Measurements from ENCODE around the gene SMPD2.

SMPD2 gene

GRCh38 chr6:109483735-109484057 lies 43.2 kb downstream of the SMPD2 start:
- no peak for DNase-seq (ENCODE audit: extremely low read depth in 1 of 2, low read depth in 1 of 2)

GRCh38 chr6:109484122-109484521 lies 43.6 kb downstream of the SMPD2 start:
- no peak for DNase-seq (ENCODE audit: extremely low read depth in 1 of 2, low read depth in 1 of 2)

DNA sequence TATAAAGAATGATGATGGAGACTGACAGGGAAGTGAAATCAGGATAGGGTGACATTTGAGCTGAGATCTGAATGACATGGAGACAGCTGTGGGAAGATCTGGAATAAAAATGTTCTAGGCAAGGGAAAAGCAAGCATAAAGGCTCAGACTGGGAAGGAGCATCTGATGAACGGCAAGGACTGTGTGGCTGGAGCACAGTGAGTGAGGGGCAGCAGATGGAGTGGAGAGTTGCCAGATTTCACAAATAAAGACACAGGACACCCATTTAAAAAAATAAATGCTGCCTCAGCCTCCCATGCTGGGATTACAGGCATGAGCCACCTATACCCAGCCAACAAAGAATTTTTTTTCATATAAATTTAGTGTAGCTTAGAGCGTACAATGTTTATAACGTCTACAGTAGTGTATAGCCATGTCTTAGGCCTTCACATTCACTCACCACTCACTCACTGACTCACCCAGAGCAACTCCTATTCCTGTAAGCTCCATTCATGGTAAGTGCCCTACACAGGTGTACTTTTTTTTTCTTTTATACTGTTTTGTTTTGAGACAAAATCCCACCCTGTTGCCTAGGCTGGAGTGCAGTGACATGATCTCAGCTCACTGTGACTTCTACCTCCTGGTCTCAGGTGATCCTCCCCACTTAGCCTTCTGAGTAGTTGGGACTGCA lies 44.9 kb downstream of the SMPD2 start:
- no peak for DNase-seq (ENCODE audit: extremely low read depth in 1 of 2, low read depth in 1 of 2)

- no peak for DNase-seq (ENCODE audit: extremely low read depth in 1 of 2, low read depth in 1 of 2)
These were observed 45.5 kb downstream of the SMPD2 start for GRCh38 chr6:109486068-109486467.

DNA sequence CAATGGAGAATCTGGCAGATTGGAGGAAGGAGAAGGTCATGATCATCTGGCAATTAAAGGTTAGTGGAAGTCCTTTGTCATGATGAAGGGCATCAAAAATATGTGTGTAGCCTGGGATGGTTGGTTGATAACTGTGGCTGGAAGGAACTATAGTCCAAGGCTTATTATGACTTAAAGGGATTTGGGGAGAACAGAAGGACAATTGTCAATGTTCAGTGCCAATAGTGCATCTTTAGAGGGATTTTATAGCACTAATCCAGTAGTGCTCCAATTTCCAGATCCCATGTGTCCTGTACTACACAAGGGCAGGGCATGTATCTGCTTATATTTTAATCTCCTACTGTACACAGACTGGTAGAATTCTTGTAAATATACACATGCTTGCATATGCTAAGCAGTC lies 47.5 kb downstream of the SMPD2 start:
- DNase-seq (ENCODE audit: extremely low read depth in 1 of 2, low read depth in 1 of 2): no peak

DNA sequence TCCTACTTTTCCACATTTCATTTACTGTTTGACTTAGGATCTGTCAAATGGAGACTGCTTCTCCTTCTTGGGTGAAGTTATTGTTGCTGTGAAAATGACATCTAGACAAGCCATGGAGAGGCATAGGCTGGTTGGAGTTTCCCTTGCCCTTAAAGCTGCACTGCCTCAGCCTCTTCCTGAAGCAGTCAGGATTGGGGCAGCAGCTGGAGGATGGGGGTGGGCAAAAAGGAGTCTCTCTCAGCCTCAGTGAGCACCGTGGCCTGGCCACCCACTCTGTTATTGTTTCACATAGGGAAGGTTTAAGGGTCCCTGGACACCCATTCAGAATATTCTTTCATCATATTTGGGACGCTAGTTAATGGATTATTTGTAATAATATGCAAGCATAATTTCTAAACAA lies 50.2 kb downstream of the SMPD2 start:
- no peak for DNase-seq (ENCODE audit: extremely low read depth in 1 of 2, low read depth in 1 of 2)

- DNase-seq (ENCODE audit: extremely low read depth in 1 of 2, low read depth in 1 of 2): no peak
These were observed 50.8 kb downstream of the SMPD2 start for GRCh38 chr6:109491207-109491938.
